Activated naive CD4-positive, alpha-beta T cell treated with anti-CD3 and anti-CD28 coated beads, Interleukin-2, amount 10 ng/mL, durations not matched to agents 7 days and 5 days (primary cell): ENCODE results near the gene SIPA1L3.

Source experiments
- CTCF ChIA-PET: fragments of 350-600 bp; sonication (Branson Sonifier 250); formaldehyde crosslinking; loops from one replicate; lab custom pipeline; 2021; ENCODE audit warnings: antibody characterized with exemption; lab: Charles Lee
- DNase-seq: peaks from one replicate; pipeline ENCODE4 v3.0.0-alpha.2; 2020
- H3K27ac Mint-ChIP-seq: one replicate; pipeline ENCODE4 v1.8.0; 2021; ENCODE audit warnings: mild to moderate bottlenecking, moderate library complexity, mixed read lengths
- H3K27me3 Mint-ChIP-seq: one replicate; pipeline ENCODE4 v1.8.0; 2021; ENCODE audit warnings: mild to moderate bottlenecking, mixed read lengths
- H3K36me3 Mint-ChIP-seq: one replicate; pipeline ENCODE4 v1.8.0; 2021; ENCODE audit warnings: mixed read lengths
- H3K4me1 Mint-ChIP-seq: one replicate; pipeline ENCODE4 v1.8.0; 2021; ENCODE audit warnings: mixed read lengths
- H3K4me3 Mint-ChIP-seq: one replicate; pipeline ENCODE4 v1.8.0; 2021; ENCODE audit warnings: mild to moderate bottlenecking, moderate library complexity, mixed read lengths
- H3K9me3 Mint-ChIP-seq: one replicate; pipeline ENCODE4 v1.8.0; 2021; ENCODE audit warnings: mixed read lengths

The SIPA1L3 gene

DNA sequence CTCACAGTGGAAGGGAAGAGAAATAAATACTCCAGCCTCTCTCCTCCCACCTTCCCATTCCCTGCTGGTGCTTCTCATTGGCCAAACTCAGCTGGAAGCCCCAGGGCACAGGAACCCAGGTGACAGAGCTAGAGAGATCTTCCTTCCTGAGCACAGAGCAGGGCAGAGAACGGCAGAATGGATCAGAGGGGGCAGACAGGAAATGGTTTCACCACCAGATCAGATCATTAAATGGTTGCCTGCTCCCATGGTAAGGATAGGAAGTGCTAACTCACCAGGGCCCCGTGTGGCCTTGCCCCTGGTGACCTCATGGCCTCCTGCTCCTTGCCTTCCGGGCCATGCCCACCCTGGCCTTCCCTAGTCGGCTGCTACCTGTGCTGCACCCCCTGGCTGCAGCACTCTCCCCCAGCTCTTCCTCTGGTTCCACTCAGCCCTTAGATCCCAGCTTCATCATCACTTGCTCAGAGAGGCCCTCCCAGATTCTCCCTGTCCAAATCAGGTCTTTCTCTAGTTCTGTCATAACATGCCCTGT lies 208.3 kb downstream of the SIPA1L3 start:
- H3K4me1 Mint-ChIP-seq = peaks cover 22% of the 10 kb centered on the region
- no peaks in the 10 kb centered on the region for H3K9me3 Mint-ChIP-seq
- peaks cover 47% of the 10 kb centered on the region for H3K36me3 Mint-ChIP-seq
- peak overlapping the region; percentile 47 for H3K27ac Mint-ChIP-seq
- peak; percentile 22 for DNase-seq
- H3K27me3 Mint-ChIP-seq = no peaks in the 10 kb centered on the region
- no peak overlapping the region for H3K4me3 Mint-ChIP-seq
- CTCF ChIA-PET = interaction anchor here (0.7 to 1.5 kb wide), 3 partner anchors 20 to 213 kb away, joined by 3 to 4 read pairs (median 3); no protein-coding TSS in a partner anchor

DNA sequence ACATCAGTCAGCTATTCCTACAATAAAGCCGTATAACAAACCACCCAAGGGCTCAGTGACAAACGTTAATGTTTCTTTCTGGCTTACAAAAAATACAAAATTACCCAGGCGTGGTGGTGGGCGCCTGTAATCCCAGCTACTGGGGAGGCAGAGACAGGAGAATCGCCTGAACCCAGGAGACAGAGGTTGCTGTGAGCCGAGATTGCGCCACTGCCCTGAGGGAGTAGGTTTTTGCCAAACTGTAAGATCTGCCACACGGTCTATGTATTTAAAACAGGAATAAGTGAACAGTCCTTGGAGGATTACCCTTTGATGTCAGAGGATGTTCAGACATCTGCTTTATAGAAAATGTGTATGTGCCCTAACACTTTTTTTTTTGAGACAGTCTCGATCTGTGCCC lies 211.2 kb downstream of the SIPA1L3 start:
- H3K36me3 Mint-ChIP-seq = peaks cover 46% of the 10 kb centered on the region

DNA sequence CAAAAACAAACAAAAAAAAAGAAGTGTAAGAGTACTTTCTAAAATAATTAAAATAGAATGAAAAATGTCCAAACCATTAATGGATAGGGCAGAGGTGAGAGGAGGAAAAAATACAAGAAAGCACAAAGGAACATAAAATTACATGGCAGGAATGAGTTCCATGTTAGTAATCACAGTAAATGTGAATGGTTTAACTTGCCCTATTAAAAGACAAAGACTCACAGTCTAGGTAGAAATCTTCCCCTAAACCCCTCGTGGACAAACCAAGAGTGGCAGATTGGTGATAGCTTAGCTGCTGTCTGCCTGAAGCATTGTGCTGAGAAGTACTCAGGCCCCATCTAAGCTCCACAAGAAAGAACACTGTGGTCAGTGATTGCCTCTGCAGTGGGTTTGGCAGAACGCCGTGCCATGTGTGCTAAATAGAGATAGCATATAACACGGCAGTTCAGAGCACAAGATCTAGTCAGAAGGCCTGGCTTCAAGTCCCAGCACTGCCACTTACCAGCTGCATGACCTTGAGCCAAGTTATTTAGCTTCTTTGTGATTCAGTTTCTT lies 213.5 kb downstream of the SIPA1L3 start:
- DNase-seq = no peak
- peaks cover 10% of the 10 kb centered on the region for H3K9me3 Mint-ChIP-seq
- no peak overlapping the region for H3K4me3 Mint-ChIP-seq
- H3K4me1 Mint-ChIP-seq = peaks cover 3% of the 10 kb centered on the region
- CTCF ChIA-PET = interaction anchor here (0.5 to 1.0 kb wide), 2 partner anchors 26 to 1512 kb away, joined by 3 read pairs; no protein-coding TSS in a partner anchor
- no peak overlapping the region for H3K27ac Mint-ChIP-seq
- peaks cover 43% of the 10 kb centered on the region for H3K36me3 Mint-ChIP-seq
- no peaks in the 10 kb centered on the region for H3K27me3 Mint-ChIP-seq

More for the DNA sequence above, 211.2 kb downstream of the SIPA1L3 start:
- Mint-ChIP-seq H3K4me3 (no peak overlapping the region), H3K27ac (no peak overlapping the region), H3K9me3 (peaks cover 8% of the 10 kb centered on the region), H3K27me3 (no peaks in the 10 kb centered on the region), H3K4me1 (peaks cover 22% of the 10 kb centered on the region)
- CTCF ChIA-PET = no interaction called here
- DNase-seq = no peak

DNA sequence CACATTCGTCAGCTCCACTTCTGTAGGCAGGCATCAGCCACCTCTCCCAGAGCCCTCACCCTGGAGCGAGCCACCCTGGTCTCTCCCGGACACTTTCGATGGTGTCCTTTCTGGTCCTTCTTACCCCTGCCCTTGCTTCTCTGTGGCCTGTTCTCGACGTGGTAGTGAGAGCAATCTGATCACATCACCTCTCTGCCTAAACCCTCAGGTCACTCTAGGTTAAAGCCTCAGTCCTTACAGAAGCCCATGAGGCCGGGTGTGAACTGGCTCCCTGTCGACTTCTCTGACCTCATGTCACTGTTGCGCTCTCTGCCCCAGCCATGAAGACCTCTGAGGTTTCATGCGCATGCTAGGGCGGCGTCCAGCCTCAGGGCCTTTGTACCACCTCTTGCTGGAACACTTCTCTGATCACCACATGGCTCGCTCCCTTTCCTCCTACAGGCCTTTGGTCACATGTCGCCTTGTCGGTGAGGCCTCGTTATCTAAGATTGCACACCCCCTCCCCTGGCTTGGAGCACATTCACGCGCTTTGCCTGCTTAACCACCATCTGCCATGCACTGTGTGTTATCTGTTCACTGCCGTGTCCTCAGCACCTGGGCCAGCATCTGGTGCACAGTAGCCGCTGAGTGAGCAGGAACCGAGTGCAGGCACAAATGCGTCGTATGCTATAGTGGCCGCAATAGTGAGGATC lies 215.5 kb downstream of the SIPA1L3 start:
- H3K27me3 Mint-ChIP-seq = no peaks in the 10 kb centered on the region
- no peak for DNase-seq
- no peaks in the 10 kb centered on the region for H3K4me1 Mint-ChIP-seq
- peaks cover 41% of the 10 kb centered on the region for H3K36me3 Mint-ChIP-seq
- no peak overlapping the region for H3K27ac Mint-ChIP-seq
- no peak overlapping the region for H3K4me3 Mint-ChIP-seq
- CTCF ChIA-PET = interaction anchor here (0.6 kb wide), 1 partner anchor 152 kb away, joined by 4 read pairs; no protein-coding TSS in a partner anchor
- peaks cover 11% of the 10 kb centered on the region for H3K9me3 Mint-ChIP-seq

DNA sequence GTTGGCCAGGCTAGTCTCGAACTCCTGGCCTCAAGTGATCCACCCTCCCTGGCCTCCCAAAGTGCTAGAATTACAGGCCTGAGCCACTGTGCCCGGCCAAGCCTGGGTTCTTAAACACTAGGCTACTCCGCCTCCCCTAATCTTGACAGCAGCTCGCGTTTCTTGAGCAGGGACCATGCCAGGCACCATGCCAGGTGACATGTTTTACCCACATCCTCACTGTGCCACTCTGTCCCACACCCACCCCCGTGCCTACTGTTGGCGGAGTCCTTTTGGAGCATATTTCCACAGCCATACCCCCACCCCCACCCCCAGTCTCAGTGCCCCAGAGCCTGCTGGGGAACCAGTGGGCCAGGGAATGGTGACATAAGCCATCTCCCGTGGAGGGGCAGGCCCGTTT lies 218.2 kb downstream of the SIPA1L3 start:
- H3K9me3 Mint-ChIP-seq = peaks cover 11% of the 10 kb centered on the region
- no peaks in the 10 kb centered on the region for H3K27me3 Mint-ChIP-seq
- no peak for DNase-seq
- H3K27ac Mint-ChIP-seq = no peak overlapping the region
- H3K36me3 Mint-ChIP-seq = peaks cover 21% of the 10 kb centered on the region
- H3K4me3 Mint-ChIP-seq = no peak overlapping the region
- H3K4me1 Mint-ChIP-seq = no peaks in the 10 kb centered on the region
- CTCF ChIA-PET = no interaction called here

DNA sequence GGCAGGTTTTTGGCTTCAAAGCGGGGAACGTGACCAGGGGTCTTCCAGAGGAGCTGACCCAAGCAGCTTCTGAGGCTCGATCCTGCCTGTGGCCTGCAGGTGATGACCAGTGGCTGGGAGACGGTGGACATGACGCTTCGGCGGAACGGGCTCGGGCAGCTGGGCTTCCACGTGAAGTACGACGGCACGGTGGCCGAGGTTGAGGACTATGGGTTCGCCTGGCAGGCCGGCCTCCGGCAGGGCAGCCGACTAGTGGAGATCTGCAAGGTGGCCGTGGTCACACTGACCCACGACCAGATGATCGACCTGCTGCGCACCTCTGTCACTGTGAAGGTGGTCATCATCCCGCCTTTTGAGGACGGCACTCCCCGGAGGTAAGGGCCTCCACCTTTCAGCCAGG lies 223.4 kb downstream of the SIPA1L3 start:
- Mint-ChIP-seq H3K36me3 (peaks cover 6% of the 10 kb centered on the region), H3K9me3 (peaks cover 3% of the 10 kb centered on the region), H3K27ac (no peak overlapping the region), H3K4me3 (no peak overlapping the region), H3K4me1 (peaks cover 4% of the 10 kb centered on the region), H3K27me3 (no peaks in the 10 kb centered on the region)
- DNase-seq = no peak
- CTCF ChIA-PET = interaction anchor here (0.8 to 1.5 kb wide), 2 partner anchors 11 to 227 kb away, joined by 3 to 4 read pairs; no protein-coding TSS in a partner anchor

DNA sequence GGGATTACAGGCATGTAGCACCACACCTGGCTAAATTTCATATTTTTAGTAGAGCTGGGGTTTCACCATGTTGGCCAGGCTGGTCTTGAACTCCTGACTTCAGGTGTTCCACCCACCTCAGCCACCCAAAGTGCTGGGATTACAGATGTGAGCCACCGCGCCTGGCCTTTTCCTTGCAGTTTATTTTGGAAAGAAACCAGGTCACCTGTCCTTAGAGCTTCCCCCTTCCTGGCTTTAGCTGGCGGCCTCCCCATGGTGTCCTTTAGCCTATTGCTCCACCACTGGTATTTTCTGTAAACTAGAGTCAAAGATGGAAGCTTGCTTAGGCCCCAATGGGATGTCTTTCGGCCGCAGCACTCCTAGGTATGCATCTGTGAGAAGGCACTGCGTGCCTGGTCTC lies 225.8 kb downstream of the SIPA1L3 start:
- Mint-ChIP-seq H3K4me1 (peaks cover 4% of the 10 kb centered on the region), H3K27ac (no peak overlapping the region), H3K4me3 (no peak overlapping the region), H3K9me3 (no peaks in the 10 kb centered on the region), H3K27me3 (no peaks in the 10 kb centered on the region), H3K36me3 (peaks cover 3% of the 10 kb centered on the region)
- DNase-seq = no peak
- CTCF ChIA-PET = interaction anchor here (0.6 to 0.7 kb wide), 2 partner anchors 230 to 267 kb away, joined by 3 read pairs; no protein-coding TSS in a partner anchor

DNA sequence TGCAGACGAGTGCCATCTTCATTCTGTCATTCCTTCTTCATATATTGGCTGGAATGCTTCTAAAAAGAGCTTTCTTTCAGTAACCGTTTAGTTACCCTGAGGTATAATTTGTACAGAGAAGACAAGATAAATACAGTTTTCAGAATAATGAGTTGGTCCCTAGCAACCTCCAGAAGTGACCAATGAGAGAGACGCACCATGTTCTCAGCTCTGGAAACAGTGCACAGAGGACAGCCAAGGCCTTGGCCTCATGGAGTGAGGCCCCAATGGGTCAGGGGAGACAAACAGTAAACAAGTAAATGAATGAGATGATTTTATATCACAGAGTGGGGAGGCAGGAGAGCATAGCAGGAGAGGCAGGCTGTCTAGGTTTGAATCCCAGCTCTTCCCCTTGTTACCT lies 226.3 kb downstream of the SIPA1L3 start:
- CTCF ChIA-PET = interaction anchor here (0.6 to 0.7 kb wide), 2 partner anchors 231 to 267 kb away, joined by 3 read pairs; no protein-coding TSS in a partner anchor
- DNase-seq = no peak
- Mint-ChIP-seq H3K27me3 (no peaks in the 10 kb centered on the region), H3K4me1 (peaks cover 4% of the 10 kb centered on the region), H3K9me3 (no peaks in the 10 kb centered on the region), H3K27ac (no peak overlapping the region), H3K36me3 (peaks cover 3% of the 10 kb centered on the region), H3K4me3 (no peak overlapping the region)

DNA sequence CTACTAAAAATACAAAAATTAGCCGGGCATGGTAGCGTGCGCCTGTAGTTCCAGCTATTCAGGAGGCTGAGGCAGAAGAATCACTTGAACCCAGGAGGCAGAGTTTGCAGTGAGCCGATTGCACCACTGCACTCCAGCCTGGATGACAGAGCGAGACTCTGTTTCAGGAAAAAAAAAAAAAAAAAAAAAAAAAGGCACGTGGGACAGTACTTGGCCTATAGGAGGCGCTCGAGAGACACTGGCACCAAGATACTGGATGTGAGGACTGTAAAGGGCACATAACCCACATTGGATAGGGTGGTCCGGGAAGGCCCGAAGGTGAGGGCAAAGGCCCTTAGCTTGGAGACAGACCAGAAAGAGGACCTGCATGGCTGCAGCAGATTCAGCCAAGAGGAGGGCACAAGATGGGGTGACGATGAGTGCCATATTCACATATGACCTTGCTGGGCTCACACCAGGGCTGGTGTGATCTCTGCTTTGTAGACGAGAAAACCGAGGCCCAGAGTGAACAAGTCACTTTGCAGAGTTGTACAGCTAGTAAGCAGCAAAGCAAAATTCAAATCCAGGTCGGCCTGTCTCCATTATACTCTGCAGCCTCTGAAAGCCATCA lies 227.6 kb downstream of the SIPA1L3 start:
- peak; percentile 52 for DNase-seq
- Mint-ChIP-seq H3K4me1 (peaks cover 6% of the 10 kb centered on the region), H3K36me3 (peaks cover 3% of the 10 kb centered on the region), H3K9me3 (no peaks in the 10 kb centered on the region), H3K27ac (no peak overlapping the region), H3K27me3 (no peaks in the 10 kb centered on the region), H3K4me3 (no peak overlapping the region)
- CTCF ChIA-PET = interaction anchor here (0.9 to 1.5 kb wide), 2 partner anchors 15 to 26 kb away, joined by 3 read pairs; no protein-coding TSS in a partner anchor

DNA sequence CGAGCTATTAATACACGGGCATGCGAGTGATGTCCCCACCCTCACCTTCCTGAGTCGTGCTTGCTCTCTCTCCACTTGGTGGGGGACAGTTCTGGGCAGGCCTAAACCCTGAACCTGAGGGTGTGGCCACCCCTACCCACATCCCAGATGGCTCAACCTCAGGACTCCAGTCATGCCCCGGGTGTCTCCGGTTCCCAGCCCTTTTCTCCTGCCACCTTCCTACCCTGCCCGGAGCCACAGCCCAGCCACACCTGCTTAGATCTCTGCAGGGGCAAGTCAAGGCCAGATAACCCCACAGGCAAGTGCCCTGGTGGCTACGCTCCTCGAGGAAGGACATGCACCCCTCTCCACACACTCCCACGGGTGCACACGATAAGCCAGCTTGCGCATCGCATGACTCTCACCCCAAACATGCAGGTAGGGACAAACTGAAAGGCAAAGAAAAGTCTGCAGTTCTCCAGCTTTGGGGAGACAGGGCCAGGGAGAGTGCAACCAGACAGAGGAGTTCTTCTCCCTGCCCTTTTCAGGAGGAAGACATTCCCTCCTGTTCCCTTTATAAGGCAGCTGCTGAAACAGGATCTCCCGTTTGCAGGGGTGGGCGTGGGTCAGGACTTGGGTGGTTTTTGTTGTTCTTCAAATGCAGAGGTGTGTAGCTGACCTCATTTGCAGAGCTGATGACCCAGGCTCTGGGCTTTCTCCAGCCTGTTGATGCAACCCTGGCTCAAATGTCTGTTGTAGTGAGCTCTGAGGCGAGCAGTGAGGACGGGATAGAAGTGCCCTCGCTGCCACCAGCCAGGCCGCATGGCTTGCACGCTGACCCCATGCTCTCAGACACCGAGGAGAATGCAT lies 228.4 kb downstream of the SIPA1L3 start:
- no peaks in the 10 kb centered on the region for H3K27me3 Mint-ChIP-seq
- no peaks in the 10 kb centered on the region for H3K9me3 Mint-ChIP-seq
- no peak overlapping the region for H3K4me3 Mint-ChIP-seq
- CTCF ChIA-PET = interaction anchor here (0.9 to 1.5 kb wide), 2 partner anchors 14 to 27 kb away, joined by 3 read pairs; no protein-coding TSS in a partner anchor
- peaks cover 6% of the 10 kb centered on the region for H3K4me1 Mint-ChIP-seq
- H3K27ac Mint-ChIP-seq = no peak overlapping the region
- no peak for DNase-seq
- H3K36me3 Mint-ChIP-seq = peaks cover 3% of the 10 kb centered on the region

DNA sequence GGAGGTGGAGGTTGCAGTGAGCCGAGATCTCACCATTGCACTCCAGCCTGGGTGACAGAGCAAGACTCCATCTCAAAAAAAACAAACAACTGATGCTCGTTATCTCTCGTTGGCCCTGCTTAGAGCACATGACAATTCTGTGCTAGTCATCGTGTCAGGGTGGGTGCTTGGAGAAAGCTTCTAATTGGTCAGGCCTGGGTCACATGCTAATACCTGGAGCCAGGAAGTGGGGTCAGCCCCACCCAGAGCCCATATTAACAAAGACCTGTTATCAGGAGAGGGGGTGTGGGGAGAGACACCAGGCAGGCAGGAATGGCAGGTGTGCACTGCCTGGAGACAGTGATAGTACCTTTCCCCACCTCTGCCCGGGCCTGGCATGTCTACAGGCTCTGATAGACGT lies 232.1 kb downstream of the SIPA1L3 start:
- CTCF ChIA-PET = no interaction called here
- H3K27ac Mint-ChIP-seq = no peak overlapping the region
- H3K9me3 Mint-ChIP-seq = no peaks in the 10 kb centered on the region
- H3K27me3 Mint-ChIP-seq = no peaks in the 10 kb centered on the region
- no peak for DNase-seq
- no peak overlapping the region for H3K4me3 Mint-ChIP-seq
- peaks cover 2% of the 10 kb centered on the region for H3K36me3 Mint-ChIP-seq
- peaks cover 2% of the 10 kb centered on the region for H3K4me1 Mint-ChIP-seq

DNA sequence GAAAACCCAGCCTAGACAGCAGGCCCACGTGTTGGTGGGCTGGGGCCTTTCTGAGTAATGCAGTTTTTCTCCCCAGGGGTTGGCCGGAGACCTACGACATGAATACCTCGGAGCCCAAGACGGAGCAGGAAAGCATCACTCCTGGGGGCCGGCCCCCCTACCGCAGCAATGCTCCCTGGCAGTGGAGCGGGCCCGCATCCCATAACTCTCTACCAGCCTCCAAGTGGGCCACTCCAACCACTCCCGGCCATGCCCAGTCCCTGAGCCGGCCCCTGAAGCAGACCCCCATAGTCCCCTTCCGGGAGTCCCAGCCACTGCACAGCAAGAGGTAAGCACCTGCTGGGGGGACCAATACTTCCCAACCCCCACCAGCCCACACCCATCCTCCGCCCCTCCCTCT lies 234.1 kb downstream of the SIPA1L3 start:
- Mint-ChIP-seq H3K4me1 (peaks cover 2% of the 10 kb centered on the region), H3K36me3 (peaks cover 2% of the 10 kb centered on the region), H3K27me3 (no peaks in the 10 kb centered on the region), H3K27ac (no peak overlapping the region), H3K9me3 (no peaks in the 10 kb centered on the region), H3K4me3 (no peak overlapping the region)
- DNase-seq = no peak
- CTCF ChIA-PET = interaction anchor here (0.7 to 3.3 kb wide), 6 partner anchors 10 to 262 kb away, joined by 3 to 31 read pairs (median 4); partner anchors contain the start of gene FAM98C
